ENCODE measurements around the gene PSMB5.

GRCh38 chr14:23023795-23024152 is 10.9 kb downstream of the PSMB5 start:
- no peak for TF ChIP-seq POLR2AphosphoS5 (IDR thresholded peaks at IDR 0.05; ENCODE audit: low read depth, low read length)
- TF ChIP-seq SPI1 (IDR thresholded peaks at IDR 0.05; ENCODE audit: low read depth, low read length), result no peak
- no peak for TF ChIP-seq TAF1 (IDR thresholded peaks at IDR 0.05; ENCODE audit: low read depth, low read length)
- TF ChIP-seq POLR2A (IDR thresholded peaks at IDR 0.05; ENCODE audit: low read depth, low read length), result no peak
